ENCODE data around the gene SYTL3. TPM values are rescaled to one million over a fixed set of nuclear protein-coding genes. Genes with fewer than 3 reads are reported as not detected.

Gene SYTL3
- total RNA-seq, 1 experiment from 2014 or later = 7.8 TPM

- Histone ChIP-seq H3K9me3 (ENCODE audit: insufficient read depth, low read depth) (no peaks in the 10 kb centered on the region), H3K27me3 (ENCODE audit: insufficient read depth, low read depth) (no peaks in the 10 kb centered on the region), H3K79me2 (ENCODE audit: low read depth) (0 out of 2 replicates have a peak, but pooled peaks cover 1% of the 10 kb centered on the region), H3K4me3 (no peak overlapping the region), H3K27ac (no peak overlapping the region), H3K36me3 (ENCODE audit: low read depth) (0 out of 2 replicates have a peak, but pooled peaks cover 4% of the 10 kb centered on the region), H3K4me2 (no peak overlapping the region), H3F3A (ENCODE audit: insufficient read depth, low read depth) (peaks cover 31% of the 10 kb centered on the region; the same call in 1 of the 2 replicates), H2AFZ (no peak overlapping the region), H3K9me2 (ENCODE audit: insufficient read depth) (no peaks in the 10 kb centered on the region), H4K20me1 (ENCODE audit: insufficient read depth) (no peaks in the 10 kb centered on the region), H3K4me1 (replicated peaks; ENCODE audit: insufficient read depth) (no peaks in the 10 kb centered on the region)
- no peak for DNase-seq
- no peak for TF ChIP-seq EZH2 (IDR thresholded peaks at IDR 0.05; ENCODE audit: low read depth)
- no peak for TF ChIP-seq CTCF (conservative IDR thresholded peaks at IDR 0.05)
- ChIA-PET POLR2A (ENCODE audit: unreplicated experiment) (no interaction called here), CTCF (no interaction called here)
- intact Hi-C loops (cut with micrococcal nuclease; ENCODE audit: unreplicated experiment) = no loop called here
- no TSS peak for BruUV-seq (replicated peaks)
Observed at GRCh38 chr6:158628542-158628941, 21.3 kb upstream of the SYTL3 start.

GRCh38 chr6:158629367-158630221 lies 20.3 kb upstream of the SYTL3 start:
- Histone ChIP-seq H3K79me2 (ENCODE audit: low read depth) (0 out of 2 replicates have a peak, but pooled peaks cover 3% of the 10 kb centered on the region), H2AFZ (no peak overlapping the region), H3K36me3 (ENCODE audit: low read depth) (peaks cover 14% of the 10 kb centered on the region), H3K27ac (no peak overlapping the region), H3K27me3 (ENCODE audit: insufficient read depth, low read depth) (no peaks in the 10 kb centered on the region), H3K4me3 (no peak overlapping the region), H3F3A (ENCODE audit: insufficient read depth, low read depth) (peaks cover 41% of the 10 kb centered on the region; the same call in 1 of the 2 replicates), H3K9me2 (ENCODE audit: insufficient read depth) (no peaks in the 10 kb centered on the region), H3K9me3 (ENCODE audit: insufficient read depth, low read depth) (no peaks in the 10 kb centered on the region), H4K20me1 (ENCODE audit: insufficient read depth) (peaks cover 2% of the 10 kb centered on the region; the same call in 1 of the 2 replicates), H3K4me1 (replicated peaks; ENCODE audit: insufficient read depth) (no peaks in the 10 kb centered on the region), H3K4me2 (no peak overlapping the region)
- ChIA-PET CTCF (no interaction called here), POLR2A (ENCODE audit: unreplicated experiment) (no interaction called here)
- TF ChIP-seq EZH2 (IDR thresholded peaks at IDR 0.05; ENCODE audit: low read depth) = no peak
- 0 out of 2 replicates have a peak, but pooled peaks have one; percentile 21 for TF ChIP-seq CTCF (conservative IDR thresholded peaks at IDR 0.05)
- BruUV-seq (replicated peaks) = no TSS peak
- no peak for DNase-seq
- intact Hi-C loops (cut with micrococcal nuclease; ENCODE audit: unreplicated experiment) = loop anchor here (2.0 kb wide), 1 partner anchor 61 kb away; no protein-coding TSS in a partner anchor

GRCh38 chr6:158630938-158631616 lies 18.8 kb upstream of the SYTL3 start:
- TF ChIP-seq EZH2 (IDR thresholded peaks at IDR 0.05; ENCODE audit: low read depth) = no peak
- TF ChIP-seq CTCF (conservative IDR thresholded peaks at IDR 0.05) = no peak
- no peak for DNase-seq
- peak overlapping the region; percentile 5; the same call in 1 of the 2 replicates for H3K27ac ChIP-seq
- no peaks in the 10 kb centered on the region for H3K9me2 ChIP-seq (ENCODE audit: insufficient read depth)
- intact Hi-C loops (cut with micrococcal nuclease; ENCODE audit: unreplicated experiment) = loop anchor here (2.0 kb wide), 1 partner anchor 60 kb away; no protein-coding TSS in a partner anchor
- peaks cover 53% of the 10 kb centered on the region; the same call in 1 of the 2 replicates for H3F3A ChIP-seq (ENCODE audit: insufficient read depth, low read depth)
- H3K4me3 ChIP-seq = no peak overlapping the region
- H4K20me1 ChIP-seq (ENCODE audit: insufficient read depth) = peaks cover 14% of the 10 kb centered on the region
- H3K4me2 ChIP-seq = no peak overlapping the region
- H3K4me1 ChIP-seq (replicated peaks; ENCODE audit: insufficient read depth) = no peaks in the 10 kb centered on the region
- POLR2A ChIA-PET (ENCODE audit: unreplicated experiment) = no interaction called here
- H3K9me3 ChIP-seq (ENCODE audit: insufficient read depth, low read depth) = no peaks in the 10 kb centered on the region
- CTCF ChIA-PET = no interaction called here
- H3K36me3 ChIP-seq (ENCODE audit: low read depth) = peaks cover 26% of the 10 kb centered on the region
- BruUV-seq (replicated peaks) = no TSS peak
- H2AFZ ChIP-seq = no peak overlapping the region
- H3K27me3 ChIP-seq (ENCODE audit: insufficient read depth, low read depth) = no peaks in the 10 kb centered on the region
- 0 out of 2 replicates have a peak, but pooled peaks cover 3% of the 10 kb centered on the region for H3K79me2 ChIP-seq (ENCODE audit: low read depth)
